DND-41 (cell line): ENCODE data around the gene ADIRF.

Experiments
- EZH2 ChIP-seq: IDR thresholded peaks from 3 replicates; pipeline ENCODE4 v1.6.1; 2012; ENCODE audit warnings: borderline replicate concordance, low read depth, mild to moderate bottlenecking, moderate library complexity, low read length, inconsistent platforms; ENCODE audit not compliant: severe bottlenecking
- TF ChIP-seq, protein P1 (sequence below): IDR thresholded peaks from 2 replicates; pipeline ENCODE4 v1.5.1; 2012; ENCODE audit warnings: borderline replicate concordance, low read length, moderate library complexity, mild to moderate bottlenecking; ENCODE audit not compliant: poor library complexity, severe bottlenecking; ENCODE audit errors: extremely low read depth

DNA sequence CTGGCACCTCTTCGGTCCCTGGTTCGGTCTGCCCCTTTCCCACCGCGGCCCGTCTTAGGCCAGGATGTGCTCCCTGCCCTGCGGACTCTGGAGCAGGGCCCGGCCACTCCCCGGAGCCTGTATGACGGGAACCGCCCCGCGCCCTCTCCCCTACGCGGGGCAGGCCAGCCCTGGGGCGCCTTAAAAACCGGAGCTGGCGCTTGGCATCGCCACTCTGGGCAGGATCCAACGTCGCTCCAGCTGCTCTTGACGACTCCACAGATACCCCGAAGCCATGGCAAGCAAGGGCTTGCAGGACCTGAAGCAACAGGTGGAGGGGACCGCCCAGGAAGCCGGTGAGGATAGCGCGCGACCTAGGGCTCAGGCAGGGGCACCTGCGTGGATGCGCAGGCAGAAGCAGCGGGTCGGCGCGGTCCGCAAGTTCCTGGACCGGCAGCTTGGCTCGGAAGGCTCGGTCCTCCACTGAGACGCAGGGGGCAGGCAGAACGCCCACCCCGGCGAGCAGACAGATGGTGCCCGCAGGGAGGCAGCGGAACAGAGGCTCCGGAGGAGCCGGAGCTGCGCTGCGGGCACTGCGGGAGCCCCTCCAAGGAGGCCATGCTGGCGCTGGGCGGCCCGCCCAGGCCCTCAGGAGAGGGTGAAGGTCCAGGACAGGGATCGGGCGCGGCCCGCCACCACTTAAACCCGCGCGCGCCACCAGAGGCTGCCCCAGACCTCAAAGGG is at the start of gene ADIRF:
- TF ChIP-seq, protein P1, sequence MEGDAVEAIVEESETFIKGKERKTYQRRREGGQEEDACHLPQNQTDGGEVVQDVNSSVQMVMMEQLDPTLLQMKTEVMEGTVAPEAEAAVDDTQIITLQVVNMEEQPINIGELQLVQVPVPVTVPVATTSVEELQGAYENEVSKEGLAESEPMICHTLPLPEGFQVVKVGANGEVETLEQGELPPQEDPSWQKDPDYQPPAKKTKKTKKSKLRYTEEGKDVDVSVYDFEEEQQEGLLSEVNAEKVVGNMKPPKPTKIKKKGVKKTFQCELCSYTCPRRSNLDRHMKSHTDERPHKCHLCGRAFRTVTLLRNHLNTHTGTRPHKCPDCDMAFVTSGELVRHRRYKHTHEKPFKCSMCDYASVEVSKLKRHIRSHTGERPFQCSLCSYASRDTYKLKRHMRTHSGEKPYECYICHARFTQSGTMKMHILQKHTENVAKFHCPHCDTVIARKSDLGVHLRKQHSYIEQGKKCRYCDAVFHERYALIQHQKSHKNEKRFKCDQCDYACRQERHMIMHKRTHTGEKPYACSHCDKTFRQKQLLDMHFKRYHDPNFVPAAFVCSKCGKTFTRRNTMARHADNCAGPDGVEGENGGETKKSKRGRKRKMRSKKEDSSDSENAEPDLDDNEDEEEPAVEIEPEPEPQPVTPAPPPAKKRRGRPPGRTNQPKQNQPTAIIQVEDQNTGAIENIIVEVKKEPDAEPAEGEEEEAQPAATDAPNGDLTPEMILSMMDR, result no peak
- TF ChIP-seq EZH2, result no peak
